Measurements from ENCODE around the gene CLN6.

DNA sequence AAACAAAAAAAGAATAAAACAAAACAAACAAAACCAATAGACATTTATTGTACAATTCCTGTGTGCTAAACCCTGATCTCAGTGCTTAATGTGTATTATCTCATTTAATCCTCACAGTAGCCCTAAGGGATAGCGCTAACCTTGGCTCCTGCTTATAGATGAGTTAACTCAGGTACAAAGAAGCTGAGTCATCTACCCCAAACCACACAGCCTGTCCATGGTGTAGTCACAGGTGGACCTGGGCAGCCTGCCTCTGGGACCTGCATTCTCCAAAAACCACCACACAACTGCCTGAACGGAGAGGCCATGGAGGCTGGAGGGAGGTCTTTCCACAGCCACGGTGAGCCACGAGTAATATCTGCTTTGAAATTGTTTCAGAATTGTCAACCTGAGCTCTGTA is 5.5 kb upstream of the CLN6 start:
- no peak for TF ChIP-seq POLR2A (IDR thresholded peaks at IDR 0.05)
- TF ChIP-seq, protein P1, sequence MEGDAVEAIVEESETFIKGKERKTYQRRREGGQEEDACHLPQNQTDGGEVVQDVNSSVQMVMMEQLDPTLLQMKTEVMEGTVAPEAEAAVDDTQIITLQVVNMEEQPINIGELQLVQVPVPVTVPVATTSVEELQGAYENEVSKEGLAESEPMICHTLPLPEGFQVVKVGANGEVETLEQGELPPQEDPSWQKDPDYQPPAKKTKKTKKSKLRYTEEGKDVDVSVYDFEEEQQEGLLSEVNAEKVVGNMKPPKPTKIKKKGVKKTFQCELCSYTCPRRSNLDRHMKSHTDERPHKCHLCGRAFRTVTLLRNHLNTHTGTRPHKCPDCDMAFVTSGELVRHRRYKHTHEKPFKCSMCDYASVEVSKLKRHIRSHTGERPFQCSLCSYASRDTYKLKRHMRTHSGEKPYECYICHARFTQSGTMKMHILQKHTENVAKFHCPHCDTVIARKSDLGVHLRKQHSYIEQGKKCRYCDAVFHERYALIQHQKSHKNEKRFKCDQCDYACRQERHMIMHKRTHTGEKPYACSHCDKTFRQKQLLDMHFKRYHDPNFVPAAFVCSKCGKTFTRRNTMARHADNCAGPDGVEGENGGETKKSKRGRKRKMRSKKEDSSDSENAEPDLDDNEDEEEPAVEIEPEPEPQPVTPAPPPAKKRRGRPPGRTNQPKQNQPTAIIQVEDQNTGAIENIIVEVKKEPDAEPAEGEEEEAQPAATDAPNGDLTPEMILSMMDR (IDR thresholded peaks at IDR 0.05), result no peak
